Neuron (in vitro differentiated cells): Measurements from ENCODE around the gene NLGN1.
"Not testable (repeated sequence)": the region's sequence is repeated elsewhere in the genome, so short reads cannot be mapped to it uniquely, and the experiment has no call there.

ENCODE experiments used
- H2AFZ ChIP-seq: one replicate; pipeline ENCODE4 v1.6.1; 2013; ENCODE audit warnings: low read depth, mild to moderate bottlenecking, inconsistent platforms, low read length, moderate library complexity
- H3K27me3 ChIP-seq: one replicate; pipeline ENCODE4 v1.6.1; 2013; ENCODE audit warnings: low read length; ENCODE audit not compliant: insufficient read depth
- H3K36me3 ChIP-seq: one replicate; pipeline ENCODE4 v1.6.1; 2013; ENCODE audit warnings: low read length; ENCODE audit not compliant: insufficient read depth
- H3K4me1 ChIP-seq: one replicate; pipeline ENCODE4 v1.6.1; 2013; ENCODE audit warnings: low read length; ENCODE audit not compliant: insufficient read depth
- H3K4me3 ChIP-seq: 2 replicates; pipeline ENCODE4 v1.5.1; 2013; ENCODE audit warnings: mild to moderate bottlenecking, low read length, moderate library complexity
- H3K9me3 ChIP-seq: one replicate; pipeline ENCODE4 v1.6.1; 2013; ENCODE audit warnings: low read length

NLGN1 gene

DNA sequence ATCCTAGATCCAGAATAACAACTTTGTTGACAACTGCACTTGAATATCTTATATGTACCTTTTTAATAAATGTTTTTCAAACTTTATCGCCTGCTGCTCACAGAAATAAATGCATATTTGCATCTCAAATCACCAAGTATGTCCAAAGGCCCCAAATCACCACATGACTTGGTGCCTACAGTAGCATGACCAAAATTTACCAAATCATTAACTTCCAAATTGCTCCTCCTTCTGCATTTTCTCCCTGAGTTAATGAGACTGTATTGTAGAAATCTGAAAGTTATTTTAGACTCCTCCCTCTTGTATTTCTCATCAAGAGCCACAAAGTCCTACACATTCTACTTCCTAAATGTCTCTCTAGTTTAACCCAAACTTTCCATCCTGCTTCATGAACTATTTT, 826.1 kb downstream of the NLGN1 start:
- H3K36me3 ChIP-seq = no peaks in the 10 kb centered on the region
- H2AFZ ChIP-seq = no peak overlapping the region
- no peak overlapping the region for H3K4me3 ChIP-seq
- no peaks in the 10 kb centered on the region for H3K9me3 ChIP-seq
- no peaks in the 10 kb centered on the region for H3K27me3 ChIP-seq
- H3K4me1 ChIP-seq = no peaks in the 10 kb centered on the region

DNA sequence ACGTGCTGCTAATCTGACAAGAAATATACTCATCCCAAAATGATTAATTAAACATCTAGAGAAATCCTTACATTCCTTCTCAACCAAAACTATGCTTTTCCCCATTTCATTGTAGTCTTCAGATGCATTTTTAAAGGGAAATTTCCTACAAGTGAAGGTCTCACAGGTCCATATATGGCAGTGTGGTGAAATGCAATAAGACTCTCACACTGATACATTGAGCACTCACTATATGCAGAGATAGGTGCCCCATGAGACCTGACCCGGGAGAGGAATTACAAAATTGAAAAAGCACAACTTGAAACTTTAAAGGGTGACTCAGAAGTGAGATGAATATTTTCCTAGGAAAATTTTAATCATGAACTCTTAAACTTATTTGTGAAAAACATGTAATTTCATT, 832.4 kb downstream of the NLGN1 start:
- no peaks in the 10 kb centered on the region for H3K36me3 ChIP-seq
- no peak overlapping the region for H3K4me3 ChIP-seq
- peaks cover 4% of the 10 kb centered on the region for H3K4me1 ChIP-seq
- no peaks in the 10 kb centered on the region for H3K27me3 ChIP-seq
- H2AFZ ChIP-seq = no peak overlapping the region
- H3K9me3 ChIP-seq = peaks cover 2% of the 10 kb centered on the region

DNA sequence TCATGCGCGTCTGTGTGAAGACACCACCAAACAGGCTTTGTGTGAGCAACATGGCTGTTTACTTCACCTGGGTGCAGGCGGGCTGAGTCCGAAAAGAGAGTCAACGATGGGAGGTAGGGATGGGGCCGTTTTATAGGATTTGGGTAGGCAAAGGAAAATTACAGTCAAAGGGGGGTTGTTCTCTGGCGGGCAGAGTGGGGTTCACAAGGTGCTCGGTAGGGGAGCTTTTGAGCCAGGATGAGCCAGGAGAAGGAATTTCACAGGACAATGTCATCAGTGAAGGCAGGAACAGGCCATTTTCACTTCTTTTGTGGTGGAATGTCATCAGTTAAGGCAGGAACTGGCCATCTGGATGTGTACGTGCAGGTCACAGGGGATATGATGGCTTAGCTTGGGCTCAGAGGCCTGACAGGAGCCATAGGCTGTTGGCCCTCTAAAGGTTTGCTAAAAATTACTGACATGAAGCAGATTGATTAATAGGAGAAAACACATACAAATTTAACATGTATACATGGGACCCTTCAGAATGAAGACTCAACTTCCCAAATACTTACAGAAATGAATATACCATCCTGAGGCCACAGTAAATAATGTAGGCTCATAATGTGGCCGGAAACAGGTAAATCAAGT, 834.6 kb downstream of the NLGN1 start:
- H3K4me3 ChIP-seq, H3K36me3 ChIP-seq, H3K27me3 ChIP-seq, H3K4me1 ChIP-seq, H3K9me3 ChIP-seq, H2AFZ ChIP-seq: not testable (repeated sequence)

DNA sequence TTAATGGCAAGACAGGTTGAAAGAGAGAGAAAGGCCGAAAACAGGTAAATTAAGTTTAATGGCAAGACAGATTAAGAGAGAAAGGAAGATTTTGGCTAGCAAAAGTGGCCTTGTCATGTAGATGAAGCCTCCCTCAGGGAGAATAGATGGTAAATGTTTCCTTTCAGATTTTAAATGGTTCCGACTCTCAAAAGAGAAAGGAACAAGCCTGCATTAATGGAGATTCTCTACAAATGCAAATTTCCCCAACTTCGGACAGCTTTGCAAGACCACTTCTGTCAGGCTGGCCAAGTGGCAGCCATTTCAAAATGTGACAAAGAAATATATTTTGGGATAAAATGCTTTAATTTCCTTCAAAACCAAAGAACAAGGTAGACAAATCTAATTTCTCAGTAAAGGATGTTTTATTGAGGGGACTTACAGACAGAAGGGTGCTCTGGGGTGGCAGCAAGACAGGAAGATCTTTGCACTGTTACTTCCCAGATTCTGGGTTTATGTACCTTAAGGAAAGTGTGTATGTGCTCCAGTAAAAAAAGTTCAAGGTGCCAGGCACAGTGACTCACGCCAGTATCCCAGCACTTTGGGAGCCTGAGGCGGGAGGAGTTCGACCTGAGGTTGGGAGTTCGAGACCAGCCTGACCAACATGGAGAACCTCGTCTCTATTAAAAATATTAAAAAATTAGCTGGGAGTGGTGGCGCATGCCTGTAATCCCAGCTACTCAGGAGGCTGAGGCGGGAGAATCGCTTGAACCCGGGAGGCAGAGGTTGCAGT, 835.3 kb downstream of the NLGN1 start:
- Histone ChIP-seq H3K4me1 (peaks cover 4% of the 10 kb centered on the region), H3K36me3 (no peaks in the 10 kb centered on the region), H3K27me3 (no peaks in the 10 kb centered on the region), H3K9me3 (peaks cover 2% of the 10 kb centered on the region), H2AFZ (no peak overlapping the region), H3K4me3 (no peak overlapping the region)

DNA sequence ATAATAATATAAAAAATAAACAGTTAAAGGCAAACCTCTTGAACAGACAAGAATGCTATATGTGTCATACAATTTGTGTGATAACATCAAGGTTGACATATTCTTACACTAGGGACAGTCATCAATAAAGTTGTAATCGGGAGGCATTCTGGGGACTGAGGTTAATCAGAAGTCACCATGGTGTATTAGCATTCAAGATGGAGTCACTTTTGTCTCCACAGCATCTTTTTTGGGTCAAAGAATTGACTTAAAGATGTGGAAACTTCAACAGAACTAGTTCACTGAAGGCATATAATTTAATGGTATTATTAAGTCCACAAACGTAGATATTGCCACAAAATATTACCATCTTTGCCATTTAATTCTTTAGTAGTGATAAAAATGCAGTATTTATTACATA, 836.0 kb downstream of the NLGN1 start:
- no peaks in the 10 kb centered on the region for H3K36me3 ChIP-seq
- peaks cover 2% of the 10 kb centered on the region for H3K9me3 ChIP-seq
- peaks cover 4% of the 10 kb centered on the region for H3K4me1 ChIP-seq
- H3K27me3 ChIP-seq = no peaks in the 10 kb centered on the region
- no peak overlapping the region for H2AFZ ChIP-seq
- no peak overlapping the region for H3K4me3 ChIP-seq

DNA sequence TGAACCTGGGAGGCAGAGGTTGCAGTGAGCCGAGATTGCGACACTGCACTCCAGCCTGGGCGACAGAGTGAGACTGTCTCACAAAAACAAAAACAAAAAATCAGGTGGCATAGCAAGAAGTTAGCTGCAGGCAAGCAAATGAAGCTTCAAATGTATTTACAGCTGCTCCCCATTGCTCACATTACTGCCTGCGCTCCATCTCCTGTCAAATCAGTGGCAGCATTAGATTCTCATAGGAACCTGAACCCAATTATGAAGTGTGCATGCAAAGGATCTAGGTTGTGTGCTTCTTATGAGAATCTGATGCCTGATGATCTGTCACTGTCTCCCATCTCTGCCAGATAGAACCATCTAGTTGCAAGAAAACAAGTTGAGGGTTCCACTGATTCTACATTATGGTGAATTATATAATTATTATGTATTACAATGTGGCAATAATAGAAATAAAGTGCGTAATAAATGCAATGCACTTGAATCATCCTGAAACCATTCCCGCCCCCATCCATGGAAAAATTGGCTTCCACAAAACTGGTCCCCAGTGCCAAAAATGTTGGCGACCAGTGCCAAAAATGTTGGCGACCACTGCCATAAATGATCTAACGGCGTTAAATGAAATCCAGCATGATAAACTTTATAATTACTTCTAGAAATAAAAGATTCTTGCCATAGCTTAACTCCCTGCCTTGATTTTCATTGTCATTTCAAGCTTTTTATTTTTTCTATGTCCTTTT, 844.9 kb downstream of the NLGN1 start:
- Histone ChIP-seq H3K9me3 (no peaks in the 10 kb centered on the region), H3K4me3 (no peak overlapping the region), H3K27me3 (no peaks in the 10 kb centered on the region), H3K4me1 (peaks cover 3% of the 10 kb centered on the region), H2AFZ (no peak overlapping the region), H3K36me3 (no peaks in the 10 kb centered on the region)

DNA sequence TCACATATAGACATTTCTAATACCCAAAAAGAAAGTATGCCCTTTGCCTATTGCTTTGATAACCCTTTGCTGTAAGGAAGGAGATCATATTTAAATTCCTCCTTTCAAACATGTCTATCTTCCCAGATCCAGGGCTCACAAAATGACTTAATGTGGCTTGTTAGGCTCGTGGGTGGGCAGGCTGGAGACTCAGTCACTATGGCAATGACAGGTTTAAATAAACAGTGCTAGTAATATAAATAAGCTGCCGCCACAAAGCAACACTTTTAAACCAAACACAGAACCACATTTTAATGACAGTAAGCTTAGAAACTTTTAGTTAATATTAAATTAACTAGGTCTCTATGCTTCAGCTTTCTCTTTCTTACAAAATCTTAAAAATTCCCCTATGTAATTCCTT, 845.6 kb downstream of the NLGN1 start:
- H3K27me3 ChIP-seq = no peaks in the 10 kb centered on the region
- H3K4me1 ChIP-seq = peaks cover 3% of the 10 kb centered on the region
- no peak overlapping the region for H3K4me3 ChIP-seq
- no peaks in the 10 kb centered on the region for H3K36me3 ChIP-seq
- H3K9me3 ChIP-seq = no peaks in the 10 kb centered on the region
- no peak overlapping the region for H2AFZ ChIP-seq

DNA sequence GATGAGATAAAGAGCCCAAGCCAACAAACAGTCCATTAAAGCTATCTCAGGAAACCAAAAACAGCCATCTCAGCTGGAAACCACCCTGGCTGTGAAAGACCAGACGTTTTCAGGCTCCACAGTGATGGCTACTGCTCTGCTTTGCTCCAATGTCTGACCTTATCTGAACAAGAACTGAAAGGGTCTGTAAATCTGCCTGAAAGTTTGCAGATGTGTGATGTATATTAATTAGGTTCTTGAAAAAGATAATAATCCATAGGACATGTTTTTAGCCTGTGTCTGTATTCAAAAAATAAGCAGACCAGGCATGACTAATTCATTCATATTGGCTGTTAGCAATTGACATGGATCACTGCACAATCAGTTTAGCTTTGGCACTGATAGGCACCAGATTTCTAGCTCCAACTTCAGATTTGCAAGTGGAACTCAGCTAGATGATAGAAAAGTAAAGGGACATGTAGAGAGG, 850.2 kb downstream of the NLGN1 start:
- H3K36me3 ChIP-seq = no peaks in the 10 kb centered on the region
- H3K27me3 ChIP-seq = no peaks in the 10 kb centered on the region
- H2AFZ ChIP-seq = no peak overlapping the region
- H3K4me1 ChIP-seq = peaks cover 15% of the 10 kb centered on the region
- H3K9me3 ChIP-seq = no peaks in the 10 kb centered on the region
- no peak overlapping the region for H3K4me3 ChIP-seq

DNA sequence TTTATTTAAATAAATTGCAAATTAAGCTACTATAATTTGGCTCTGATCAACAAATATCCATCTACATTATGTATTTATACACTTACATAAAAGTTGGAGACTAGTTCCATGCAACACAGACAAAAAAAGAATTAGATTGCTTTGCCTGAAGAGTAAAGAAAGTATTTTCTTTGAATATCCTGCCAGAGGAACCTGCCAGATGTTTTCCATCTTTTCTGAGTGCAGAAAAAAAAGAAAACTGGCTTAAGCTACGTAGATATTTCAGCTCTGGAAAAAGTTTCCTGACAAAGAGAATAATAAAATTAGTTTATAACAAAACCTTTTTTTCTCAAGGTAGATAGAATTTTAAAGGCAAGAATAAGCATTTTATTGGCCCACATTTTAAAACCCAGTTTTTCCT, 854.1 kb downstream of the NLGN1 start:
- H3K27me3 ChIP-seq = no peaks in the 10 kb centered on the region
- no peak overlapping the region for H3K4me3 ChIP-seq
- H2AFZ ChIP-seq = no peak overlapping the region
- H3K36me3 ChIP-seq = no peaks in the 10 kb centered on the region
- peaks cover 24% of the 10 kb centered on the region for H3K4me1 ChIP-seq
- H3K9me3 ChIP-seq = no peaks in the 10 kb centered on the region

DNA sequence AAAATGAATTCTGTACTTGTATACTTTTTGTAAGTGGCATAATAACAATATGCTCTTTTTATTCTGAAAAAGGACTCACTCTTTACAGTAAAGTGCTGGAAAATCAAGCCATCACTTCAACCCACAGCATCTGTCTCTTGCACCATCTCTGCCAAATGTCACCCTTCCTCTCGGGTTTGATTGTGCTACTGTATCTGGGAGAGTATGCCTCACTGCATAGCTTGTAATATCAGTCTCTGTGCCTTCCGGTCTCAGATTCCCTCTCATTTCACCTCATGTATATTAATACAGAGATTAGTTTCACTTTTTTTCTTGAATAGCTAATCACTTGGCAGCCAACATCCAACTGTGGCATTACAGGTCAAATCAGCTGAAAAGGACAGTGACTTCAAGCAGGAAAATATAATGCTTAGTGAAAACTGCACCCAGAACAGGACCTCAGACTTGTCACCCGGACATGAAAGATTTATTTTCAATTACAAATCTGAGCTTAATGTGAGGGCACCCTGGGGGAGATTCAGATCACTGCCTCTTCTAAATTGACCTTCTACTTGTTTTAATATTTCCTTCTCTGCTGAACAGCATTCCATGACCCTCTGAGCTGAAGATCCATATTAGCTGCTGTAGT, 855.8 kb downstream of the NLGN1 start:
- H2AFZ ChIP-seq = no peak overlapping the region
- no peaks in the 10 kb centered on the region for H3K36me3 ChIP-seq
- H3K27me3 ChIP-seq = no peaks in the 10 kb centered on the region
- no peaks in the 10 kb centered on the region for H3K9me3 ChIP-seq
- H3K4me1 ChIP-seq = peaks cover 24% of the 10 kb centered on the region
- H3K4me3 ChIP-seq = no peak overlapping the region

DNA sequence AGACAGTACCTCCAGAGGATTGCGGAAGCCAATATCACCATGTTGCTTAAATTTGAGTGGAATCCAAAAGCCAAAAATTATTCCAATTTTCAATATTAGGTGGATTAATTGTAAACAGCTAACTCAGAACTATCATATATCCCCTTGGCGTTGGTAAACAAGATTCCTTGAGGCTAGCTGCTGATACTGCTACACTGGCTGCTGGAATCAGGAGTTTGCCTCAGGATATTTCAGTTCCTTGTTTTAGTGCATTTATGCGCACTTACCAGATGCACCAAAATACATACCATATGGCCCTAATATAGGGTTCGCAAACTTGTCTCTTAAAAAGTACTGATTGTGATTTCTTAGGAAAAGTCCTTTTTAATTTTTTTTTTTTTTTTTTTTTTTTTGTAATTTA, 856.4 kb downstream of the NLGN1 start:
- Histone ChIP-seq H3K4me3 (no peak overlapping the region), H3K9me3 (no peaks in the 10 kb centered on the region), H2AFZ (no peak overlapping the region), H3K36me3 (no peaks in the 10 kb centered on the region), H3K4me1 (peaks cover 23% of the 10 kb centered on the region), H3K27me3 (no peaks in the 10 kb centered on the region)

DNA sequence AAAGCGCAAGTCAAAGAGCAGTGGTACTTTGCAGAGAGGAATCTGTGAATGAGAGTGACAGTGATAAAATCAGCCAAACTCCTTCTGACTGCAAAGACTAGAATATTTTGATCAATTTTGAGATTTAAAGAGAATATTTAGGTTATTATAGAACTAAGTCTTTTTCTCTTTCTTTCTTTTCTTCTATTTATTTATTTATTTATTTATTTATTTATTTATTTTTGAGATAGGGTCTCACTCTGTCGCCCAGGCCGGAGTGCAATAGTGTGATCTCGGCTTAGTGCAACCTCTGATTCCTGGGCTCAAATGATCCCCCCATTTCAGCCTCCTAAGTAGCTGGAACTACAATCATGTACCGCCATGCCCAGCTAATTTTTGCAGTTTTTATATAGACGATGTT, 857.9 kb downstream of the NLGN1 start:
- no peaks in the 10 kb centered on the region for H3K36me3 ChIP-seq
- H3K27me3 ChIP-seq = no peaks in the 10 kb centered on the region
- no peak overlapping the region for H2AFZ ChIP-seq
- no peaks in the 10 kb centered on the region for H3K9me3 ChIP-seq
- H3K4me1 ChIP-seq = peaks cover 11% of the 10 kb centered on the region
- no peak overlapping the region for H3K4me3 ChIP-seq

DNA sequence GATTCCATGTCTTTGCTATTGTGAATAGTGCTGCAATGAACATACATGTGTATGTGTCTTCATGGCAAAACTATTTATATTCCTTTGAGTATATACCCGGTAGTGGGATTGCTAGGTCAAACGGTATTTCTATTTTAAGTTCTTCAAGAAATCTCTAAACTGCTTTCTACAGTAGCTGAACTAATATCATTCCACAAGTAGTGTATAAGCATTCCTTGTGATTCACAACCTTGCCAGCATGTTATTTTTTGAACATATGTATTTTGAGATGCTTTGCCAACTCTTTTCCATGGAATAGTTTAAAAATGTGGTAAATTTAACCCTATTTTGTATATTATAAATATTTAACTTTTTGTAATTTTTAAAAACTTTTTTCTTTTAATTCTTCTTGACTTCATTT, 868.9 kb downstream of the NLGN1 start:
- Histone ChIP-seq H3K9me3 (no peaks in the 10 kb centered on the region), H3K27me3 (no peaks in the 10 kb centered on the region), H3K4me1 (no peaks in the 10 kb centered on the region), H3K36me3 (no peaks in the 10 kb centered on the region), H2AFZ (no peak overlapping the region), H3K4me3 (no peak overlapping the region)
